WTC11 (cell line): ENCODE measurements around the gene CTRB1. TPM values are rescaled to one million over a fixed set of nuclear protein-coding genes. Genes with fewer than 3 reads are reported as not detected.

Source experiments
- ATAC-seq: fragments of 200-7000 bp; cut with Tn5 transposase; 2 replicates; pipeline ENCODE4 v1.10.0; 2021; ENCODE audit warnings: mild to moderate bottlenecking, moderate library complexity
- CTCF ChIA-PET: fragments of 300-600 bp; sonication (Branson Sonifier 250); formaldehyde crosslinking; loops from one replicate; lab custom pipeline; 2021; ENCODE audit warnings: antibody characterized with exemption; lab: Charles Lee
- POLR2A ChIA-PET: fragments of 350-600 bp; sonication (Branson Sonifier 250); formaldehyde crosslinking; loops from one replicate; lab custom pipeline; 2021; ENCODE audit warnings: antibody characterized with exemption; lab: Charles Lee
- DNase-seq: peaks from one replicate; pipeline ENCODE4 v3.0.0; 2021; ENCODE audit warnings: low spot score
- H3K27ac Mint-ChIP-seq: 2 replicates; pipeline ENCODE4 v1.8.0; 2021; ENCODE audit warnings: mixed read lengths
- H3K27me3 Mint-ChIP-seq: 2 replicates; pipeline ENCODE4 v1.8.0; 2021; ENCODE audit warnings: low read depth, mild to moderate bottlenecking, moderate library complexity, mixed read lengths
- H3K36me3 Mint-ChIP-seq: 2 replicates; pipeline ENCODE4 v1.8.0; 2021; ENCODE audit warnings: mixed read lengths
- H3K4me1 Mint-ChIP-seq: 2 replicates; pipeline ENCODE4 v1.8.0; 2022; ENCODE audit warnings: mixed read lengths
- H3K4me3 Mint-ChIP-seq: 2 replicates; pipeline ENCODE4 v1.8.0; 2021; ENCODE audit warnings: mild to moderate bottlenecking, moderate library complexity, mixed read lengths
- H3K9me3 Mint-ChIP-seq: 2 replicates; pipeline ENCODE4 v1.8.0; 2021; ENCODE audit warnings: mixed read lengths
- EMX1 ChIP-seq: fragments of 250-450 bp; sonication (Bioruptor Pico); IDR thresholded peaks from 2 replicates; pipeline ENCODE4 v1.8.0; 2021; ENCODE audit warnings: mild to moderate bottlenecking
- ESRRA ChIP-seq: sonication (generic); formaldehyde crosslinking; IDR thresholded peaks from 2 replicates; pipeline ENCODE4 v1.8.1; 2022; ENCODE audit warnings: mild to moderate bottlenecking, missing genetic modification reagents, borderline replicate concordance
- FOXK1 ChIP-seq: sonication (generic); formaldehyde crosslinking; IDR thresholded peaks from 2 replicates; pipeline ENCODE4 v1.8.0; 2022; ENCODE audit warnings: mild to moderate bottlenecking, moderate library complexity, missing genetic modification reagents
- FOXP4 ChIP-seq: sonication (generic); formaldehyde crosslinking; IDR thresholded peaks from 2 replicates; pipeline ENCODE4 v1.8.0; 2022; ENCODE audit warnings: mild to moderate bottlenecking, missing genetic modification reagents
- NFYB ChIP-seq: sonication (generic); formaldehyde crosslinking; conservative IDR thresholded peaks from 2 replicates; pipeline ENCODE4 v1.8.0; 2022; ENCODE audit warnings: low read depth, missing genetic modification reagents
- NR2C2 ChIP-seq: sonication (generic); formaldehyde crosslinking; IDR thresholded peaks from 2 replicates; pipeline ENCODE4 v1.8.0; 2022; ENCODE audit warnings: mild to moderate bottlenecking, missing genetic modification reagents
- OVOL2 ChIP-seq: fragments of 250-450 bp; sonication (Bioruptor Pico); IDR thresholded peaks from 2 replicates; pipeline ENCODE4 v1.9.0; 2021; ENCODE audit warnings: mild to moderate bottlenecking, borderline replicate concordance
- PRDM15 ChIP-seq: sonication (generic); formaldehyde crosslinking; IDR thresholded peaks from 2 replicates; pipeline ENCODE4 v1.8.0; 2022; ENCODE audit warnings: missing genetic modification reagents
- SMAD3 ChIP-seq: sonication (generic); formaldehyde crosslinking; IDR thresholded peaks from 2 replicates; pipeline ENCODE4 v1.8.0; 2022; ENCODE audit warnings: missing genetic modification reagents, mild to moderate bottlenecking, borderline replicate concordance
- SOX15 ChIP-seq: fragments of 250-450 bp; sonication (Bioruptor Pico); IDR thresholded peaks from 2 replicates; pipeline ENCODE4 v1.9.0; 2021; ENCODE audit warnings: mild to moderate bottlenecking
- STAT6 ChIP-seq: sonication (generic); formaldehyde crosslinking; conservative IDR thresholded peaks from 2 replicates; pipeline ENCODE4 v1.8.1; 2023; ENCODE audit warnings: mild to moderate bottlenecking, low read depth, missing genetic modification reagents, moderate library complexity
- TEAD1 ChIP-seq: sonication (generic); formaldehyde crosslinking; IDR thresholded peaks from 2 replicates; pipeline ENCODE4 v1.8.0; 2022; ENCODE audit warnings: mild to moderate bottlenecking, missing genetic modification reagents
- TP53 ChIP-seq: sonication (generic); formaldehyde crosslinking; IDR thresholded peaks from 2 replicates; pipeline ENCODE4 v1.8.1; 2023; ENCODE audit warnings: mild to moderate bottlenecking, missing genetic modification reagents
- ZNF121 ChIP-seq: sonication (generic); formaldehyde crosslinking; IDR thresholded peaks from 2 replicates; pipeline ENCODE4 v1.8.0; 2023; ENCODE audit warnings: missing genetic modification reagents
- ZNF232 ChIP-seq: sonication (generic); formaldehyde crosslinking; IDR thresholded peaks from 2 replicates; pipeline ENCODE4 v1.8.0; 2022; ENCODE audit warnings: mild to moderate bottlenecking, missing genetic modification reagents
- ZNF425 ChIP-seq: fragments of 250-450 bp; sonication (Bioruptor Pico); conservative IDR thresholded peaks from 2 replicates; pipeline ENCODE4 v1.9.0; 2021; ENCODE audit warnings: mild to moderate bottlenecking
- ZNF532 ChIP-seq: fragments of 250-450 bp; sonication (Bioruptor Pico); IDR thresholded peaks from 2 replicates; pipeline ENCODE4 v1.9.0; 2021; ENCODE audit warnings: mild to moderate bottlenecking, borderline replicate concordance
- total RNA-seq: library from RNA; stranded (reverse); gene quantifications from 3 replicates; pipeline ENCODE4 v1.2.3, GENCODE V29; 2021

The CTRB1 gene
- total RNA-seq, 1 experiment from 2014 or later = 3.9 TPM

- TF ChIP-seq OVOL2 (CRISPR knock-in tag) (no peak), NFYB (CRISPR knock-in tag) (peak; percentile 55), TP53 (CRISPR knock-in tag) (no peak), ESRRA (CRISPR knock-in tag) (no peak; the same call in 1 of the 2 replicates), NR2C2 (no peak), FOXK1 (CRISPR knock-in tag) (0 out of 2 replicates have a peak, but pooled peaks have one; percentile 10), STAT6 (CRISPR knock-in tag) (no peak), SOX15 (CRISPR knock-in tag) (no peak), ZNF425 (no peak), ZNF232 (CRISPR knock-in tag) (no peak)
These were observed 32.7 kb downstream of the CTRB1 start, which contains the start of gene BCAR1 (continued) for GRCh38 chr16:75251280-75252048.

GRCh38 chr16:75252049-75252864, 33.5 kb downstream of the CTRB1 start:
- ChIA-PET POLR2A (interaction anchor here (0.6 to 5.9 kb wide), 3 partner anchors 8 to 71 kb away, joined by 3 to 57 read pairs (median 7); no protein-coding TSS in a partner anchor), CTCF (interaction anchor here (7.5 kb wide), 1 partner anchor 18 kb away, joined by 92 read pairs; no protein-coding TSS in a partner anchor)
- Mint-ChIP-seq H3K27ac (peak overlapping the region; percentile 97), H3K4me3 (peak overlapping the region; percentile 65), H3K9me3 (no peaks in the 10 kb centered on the region), H3K36me3 (no peaks in the 10 kb centered on the region), H3K27me3 (no peaks in the 10 kb centered on the region), H3K4me1 (peaks cover 83% of the 10 kb centered on the region)
- peak; percentile 76 for TF ChIP-seq PRDM15 (CRISPR knock-in tag)
- TF ChIP-seq EMX1 (CRISPR knock-in tag) = 0 out of 2 replicates have a peak, but pooled peaks have one; percentile 47
- TF ChIP-seq TEAD1 (CRISPR knock-in tag) = no peak
- 0 out of 2 replicates have a peak, but pooled peaks have one; percentile 29 for TF ChIP-seq ZNF532
- TF ChIP-seq FOXP4 (CRISPR knock-in tag) = no peak
- TF ChIP-seq ZNF121 (CRISPR knock-in tag) = peak; percentile 77
- TF ChIP-seq SMAD3 (CRISPR knock-in tag) = no peak
- DNase-seq = no peak
- peak; percentile 0 for ATAC-seq
